ENCODE results near the gene MAP3K9. TPM values are rescaled to one million over a fixed set of nuclear protein-coding genes. Genes with fewer than 3 reads are reported as not detected.

Gene MAP3K9
- total and polyA plus RNA-seq, 10 of the 15 experiments (the other 5 are each of a cell fraction or from before 2014, with no cell fraction given), result 0.48 to 7.9 (median 2.9) TPM

DNA sequence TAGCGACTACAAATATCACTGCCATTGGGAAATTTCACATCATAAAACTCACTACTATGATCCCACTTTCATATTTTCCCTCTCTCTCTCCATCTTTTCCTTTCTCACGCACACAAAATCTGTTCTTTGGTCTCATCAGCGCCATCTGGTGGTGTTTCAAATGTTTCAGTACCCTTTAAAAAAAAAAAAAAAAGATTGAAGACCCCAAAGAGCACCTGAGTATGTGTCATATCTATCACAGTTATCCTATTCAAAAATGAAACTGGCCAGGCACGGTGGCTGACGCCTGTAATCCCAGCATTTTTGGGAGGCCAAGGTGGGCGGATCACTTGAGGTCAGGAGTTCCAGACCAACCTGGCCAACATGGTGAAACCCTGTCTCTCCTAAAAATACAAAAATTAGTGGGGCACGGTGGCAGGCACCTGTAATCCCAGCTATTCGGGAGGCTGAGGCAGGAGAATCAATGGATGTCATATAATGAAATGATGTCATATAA is 95.2 kb downstream of the MAP3K9 start (continued):
- TF ChIP-seq NFYB (IDR thresholded peaks at IDR 0.05; ENCODE audit: insufficient read depth, low read depth, low read length) (no peak), SKIL (IDR thresholded peaks at IDR 0.05; ENCODE audit: low read depth, poor library complexity, severe bottlenecking) (peak; percentile 55), KAT2A (conservative IDR thresholded peaks at IDR 0.05; ENCODE audit: control insufficient read depth, low read depth, low read length) (no peak), CEBPB (IDR thresholded peaks at IDR 0.05; ENCODE audit: borderline replicate concordance in 1 of 2, low read depth in 2 of 2, low read length in 2 of 2) (no peak), SMAD1 (IDR thresholded peaks at IDR 0.05; ENCODE audit: low read depth, partially characterized antibody) (no peak), MLLT1 (IDR thresholded peaks at IDR 0.05) (peak; percentile 37; the same call in 1 of the 2 replicates), BHLHE40 (IDR thresholded peaks at IDR 0.05; ENCODE audit: borderline replicate concordance in 1 of 2, low read depth in 2 of 2, low read length in 1 of 2) (0 out of 4 replicates have a peak, but pooled peaks of 1 of the 2 experiments have one; percentile 22)
- TF ChIP-seq, protein P1, sequence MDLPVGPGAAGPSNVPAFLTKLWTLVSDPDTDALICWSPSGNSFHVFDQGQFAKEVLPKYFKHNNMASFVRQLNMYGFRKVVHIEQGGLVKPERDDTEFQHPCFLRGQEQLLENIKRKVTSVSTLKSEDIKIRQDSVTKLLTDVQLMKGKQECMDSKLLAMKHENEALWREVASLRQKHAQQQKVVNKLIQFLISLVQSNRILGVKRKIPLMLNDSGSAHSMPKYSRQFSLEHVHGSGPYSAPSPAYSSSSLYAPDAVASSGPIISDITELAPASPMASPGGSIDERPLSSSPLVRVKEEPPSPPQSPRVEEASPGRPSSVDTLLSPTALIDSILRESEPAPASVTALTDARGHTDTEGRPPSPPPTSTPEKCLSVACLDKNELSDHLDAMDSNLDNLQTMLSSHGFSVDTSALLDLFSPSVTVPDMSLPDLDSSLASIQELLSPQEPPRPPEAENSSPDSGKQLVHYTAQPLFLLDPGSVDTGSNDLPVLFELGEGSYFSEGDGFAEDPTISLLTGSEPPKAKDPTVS (IDR thresholded peaks at IDR 0.05; ENCODE audit: low read depth, low read length), result no peak
